ENCODE measurements around the gene PXMP4. TPM values are rescaled to one million over a fixed set of nuclear protein-coding genes. Genes with fewer than 3 reads are reported as not detected.

Gene PXMP4
- total RNA-seq (9.2 and 9.9 TPM in 2 replicates), polyA plus RNA-seq (13.8 and 14.9 TPM in 2 replicates)

- no peaks in the 10 kb centered on the region for H3K27me3 ChIP-seq
- no peak within 1 kb of the TSS for H3K27ac ChIP-seq
- TF ChIP-seq CTCF (IDR thresholded peaks at IDR 0.05; ENCODE audit: low read depth, low read length): no peak
- no peaks in the 10 kb centered on the region for H3K36me3 ChIP-seq
- H3K9me3 ChIP-seq (ENCODE audit: low read depth): no peaks in the 10 kb centered on the region
- H3K4me3 ChIP-seq: peak within 1 kb of the TSS; percentile 62
- H3K4me1 ChIP-seq (ENCODE audit: low read depth): no peaks in the 10 kb centered on the region
- peak; percentile 94 to 99 for DNase-seq (ENCODE audit: low read depth in 1 of 2, low spot score in 1 of 2)
These were observed at the start of gene PXMP4 for GRCh38 chr20:33719989-33720709. Gene PXMP4 (minus strand): TSS chr20:33720310. CDS start chr20:33720207, 103 bp downstream.

- Histone ChIP-seq H3K4me1 (ENCODE audit: low read depth) (no peaks in the 10 kb centered on the region), H3K27me3 (no peaks in the 10 kb centered on the region), H3K9me3 (ENCODE audit: low read depth) (no peaks in the 10 kb centered on the region), H3K4me3 (no peak overlapping the region), H3K36me3 (no peaks in the 10 kb centered on the region), H3K27ac (no peak overlapping the region)
- DNase-seq (ENCODE audit: low read depth in 1 of 2, low spot score in 1 of 2): no peak
- no peak for TF ChIP-seq CTCF (IDR thresholded peaks at IDR 0.05; ENCODE audit: low read depth, low read length)
These were observed 48.9 kb upstream of the PXMP4 start for GRCh38 chr20:33769043-33769442.

- TF ChIP-seq CTCF (IDR thresholded peaks at IDR 0.05; ENCODE audit: low read depth, low read length): no peak
- H3K4me3 ChIP-seq: no peak overlapping the region
- no peak overlapping the region for H3K27ac ChIP-seq
- no peak for DNase-seq (ENCODE audit: low read depth in 1 of 2, low spot score in 1 of 2)
- no peaks in the 10 kb centered on the region for H3K36me3 ChIP-seq
- no peaks in the 10 kb centered on the region for H3K27me3 ChIP-seq
- H3K9me3 ChIP-seq (ENCODE audit: low read depth): no peaks in the 10 kb centered on the region
- H3K4me1 ChIP-seq (ENCODE audit: low read depth): no peaks in the 10 kb centered on the region
These were observed 47.6 kb upstream of the PXMP4 start for GRCh38 chr20:33767777-33768138.

GRCh38 chr20:33766686-33767085 lies 46.6 kb upstream of the PXMP4 start:
- Histone ChIP-seq H3K27me3 (no peaks in the 10 kb centered on the region), H3K4me1 (ENCODE audit: low read depth) (no peaks in the 10 kb centered on the region), H3K36me3 (no peaks in the 10 kb centered on the region), H3K4me3 (no peak overlapping the region), H3K9me3 (ENCODE audit: low read depth) (no peaks in the 10 kb centered on the region), H3K27ac (no peak overlapping the region)
- TF ChIP-seq CTCF (IDR thresholded peaks at IDR 0.05; ENCODE audit: low read depth, low read length): no peak
- DNase-seq (ENCODE audit: low read depth in 1 of 2, low spot score in 1 of 2): no peak

GRCh38 chr20:33765592-33765991 lies 45.5 kb upstream of the PXMP4 start:
- Histone ChIP-seq H3K9me3 (ENCODE audit: low read depth) (no peaks in the 10 kb centered on the region), H3K36me3 (no peaks in the 10 kb centered on the region), H3K4me3 (no peak overlapping the region), H3K4me1 (ENCODE audit: low read depth) (no peaks in the 10 kb centered on the region), H3K27ac (no peak overlapping the region), H3K27me3 (no peaks in the 10 kb centered on the region)
- no peak for TF ChIP-seq CTCF (IDR thresholded peaks at IDR 0.05; ENCODE audit: low read depth, low read length)
- DNase-seq (ENCODE audit: low read depth in 1 of 2, low spot score in 1 of 2): no peak
